ENCODE results near the gene C14orf93. TPM values are rescaled to one million over a fixed set of nuclear protein-coding genes. Genes with fewer than 3 reads are reported as not detected.

Gene C14orf93
- total RNA-seq, 2 experiments from 2014 or later = 8.3 to 9.3 TPM

DNA sequence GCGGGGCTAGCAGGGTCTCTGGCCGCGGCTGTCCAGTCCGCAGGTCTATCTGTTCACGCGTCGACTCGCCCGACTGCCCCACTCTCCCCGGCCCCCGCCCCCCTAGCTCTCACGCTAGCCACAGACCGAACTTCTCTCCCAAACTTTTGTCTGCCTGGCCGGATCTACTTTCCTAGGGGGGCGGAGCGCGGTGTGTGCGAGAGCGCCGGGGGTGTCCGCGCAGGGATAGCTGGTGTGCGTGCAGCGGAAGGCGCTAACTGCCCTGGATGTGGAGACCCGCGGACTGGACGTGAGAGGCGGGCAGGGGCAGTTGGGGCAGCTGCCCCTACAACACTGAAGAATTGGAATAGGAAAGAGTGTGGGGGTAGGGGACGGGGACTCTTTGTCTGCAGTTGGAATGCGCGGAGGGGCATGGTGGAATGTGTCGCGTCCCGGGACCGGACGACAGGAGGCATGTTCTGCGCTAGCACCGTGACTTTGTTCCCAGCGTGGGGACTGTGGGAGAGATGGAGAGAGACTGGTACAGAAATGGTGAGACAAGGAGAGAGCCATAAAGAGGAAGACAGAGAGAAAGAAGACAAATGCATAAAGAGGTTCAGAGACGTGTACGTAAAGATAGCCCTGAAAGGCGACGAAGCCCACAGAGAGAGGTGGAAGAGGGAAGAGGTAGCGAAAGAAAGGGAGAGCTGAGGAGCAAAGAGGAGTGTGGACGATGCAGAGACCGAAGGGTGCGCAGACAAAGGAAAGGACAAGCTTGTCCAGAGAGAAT, 27.3 kb downstream of the C14orf93 start, which contains the start of gene AJUBA:
AJUBA (minus strand) TSS at position 75 of the 769 bp plus-strand sequence. CDS start 285 bp downstream, outside the sequence.
- Mint-ChIP-seq H3K27me3 (ENCODE audit: low read depth) (no peaks in the 10 kb centered on the region), H3K4me1 (ENCODE audit: low read depth) (no peaks in the 10 kb centered on the region), H3K9me3 (no peaks in the 10 kb centered on the region), H3K4me3 (peak within 1 kb of the TSS; percentile 61), H3K27ac (no peak within 1 kb of the TSS), H3K36me3 (ENCODE audit: low read depth) (no peaks in the 10 kb centered on the region)
- CTCF ChIA-PET = interaction anchor here (0.7 to 18.5 kb wide), 25 partner anchors 10 to 426 kb away, joined by 3 to 713 read pairs (median 6); partner anchors contain the start of genes ACIN1, C14orf119, CDH24 and HAUS4
- intact Hi-C loops (cut with micrococcal nuclease) = loop anchor here (1.0 to 2.0 kb wide), 9 partner anchors 9 to 426 kb away; partner anchors contain the start of genes HAUS4 and PPP1R3E
- DNase-seq = peak; percentile 85

DNA sequence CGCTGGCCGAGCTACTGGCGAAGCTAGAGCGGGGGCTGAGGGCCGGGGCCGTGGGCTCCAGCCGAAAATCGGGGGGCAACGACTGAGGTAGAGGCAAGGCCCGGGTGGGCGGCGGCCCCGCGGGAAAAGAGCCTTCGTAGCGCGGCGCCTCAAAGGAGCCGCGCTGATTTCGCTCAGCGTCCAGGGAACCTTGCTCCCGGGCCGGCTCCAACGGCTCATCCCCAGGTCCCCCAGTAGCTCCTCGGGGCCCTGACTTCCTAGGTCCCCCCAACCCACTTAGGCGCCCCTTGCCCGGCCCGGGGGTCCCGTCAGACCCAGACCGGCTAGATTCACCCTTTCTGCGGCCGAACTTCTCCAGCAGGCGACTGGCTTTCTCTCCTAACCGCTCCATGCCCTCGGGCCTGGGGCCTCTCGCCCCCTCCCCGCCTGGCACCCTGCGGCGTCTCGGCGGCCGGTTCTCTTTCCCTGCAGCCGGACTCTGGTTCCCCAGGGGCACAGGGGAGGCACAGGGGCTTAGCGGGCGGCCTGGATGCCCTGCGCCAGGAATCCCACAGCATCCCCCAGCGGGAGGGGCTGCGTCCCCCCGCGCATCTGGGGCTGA, 28.0 kb downstream of the C14orf93 start:
- no peaks in the 10 kb centered on the region for H3K9me3 Mint-ChIP-seq
- no peaks in the 10 kb centered on the region for H3K4me1 Mint-ChIP-seq (ENCODE audit: low read depth)
- CTCF ChIA-PET = interaction anchor here (0.7 to 18.5 kb wide), 24 partner anchors 9 to 425 kb away, joined by 3 to 713 read pairs (median 6); partner anchors contain the start of genes CDH24, HAUS4 and PRMT5
- H3K36me3 Mint-ChIP-seq (ENCODE audit: low read depth) = no peaks in the 10 kb centered on the region
- intact Hi-C loops (cut with micrococcal nuclease) = loop anchor here (1.0 to 2.0 kb wide), 3 partner anchors 25 to 411 kb away; partner anchors contain the start of gene PPP1R3E
- DNase-seq = no peak
- H3K27ac Mint-ChIP-seq = no peak overlapping the region
- no peaks in the 10 kb centered on the region for H3K27me3 Mint-ChIP-seq (ENCODE audit: low read depth)
- peak overlapping the region; percentile 61 for H3K4me3 Mint-ChIP-seq

DNA sequence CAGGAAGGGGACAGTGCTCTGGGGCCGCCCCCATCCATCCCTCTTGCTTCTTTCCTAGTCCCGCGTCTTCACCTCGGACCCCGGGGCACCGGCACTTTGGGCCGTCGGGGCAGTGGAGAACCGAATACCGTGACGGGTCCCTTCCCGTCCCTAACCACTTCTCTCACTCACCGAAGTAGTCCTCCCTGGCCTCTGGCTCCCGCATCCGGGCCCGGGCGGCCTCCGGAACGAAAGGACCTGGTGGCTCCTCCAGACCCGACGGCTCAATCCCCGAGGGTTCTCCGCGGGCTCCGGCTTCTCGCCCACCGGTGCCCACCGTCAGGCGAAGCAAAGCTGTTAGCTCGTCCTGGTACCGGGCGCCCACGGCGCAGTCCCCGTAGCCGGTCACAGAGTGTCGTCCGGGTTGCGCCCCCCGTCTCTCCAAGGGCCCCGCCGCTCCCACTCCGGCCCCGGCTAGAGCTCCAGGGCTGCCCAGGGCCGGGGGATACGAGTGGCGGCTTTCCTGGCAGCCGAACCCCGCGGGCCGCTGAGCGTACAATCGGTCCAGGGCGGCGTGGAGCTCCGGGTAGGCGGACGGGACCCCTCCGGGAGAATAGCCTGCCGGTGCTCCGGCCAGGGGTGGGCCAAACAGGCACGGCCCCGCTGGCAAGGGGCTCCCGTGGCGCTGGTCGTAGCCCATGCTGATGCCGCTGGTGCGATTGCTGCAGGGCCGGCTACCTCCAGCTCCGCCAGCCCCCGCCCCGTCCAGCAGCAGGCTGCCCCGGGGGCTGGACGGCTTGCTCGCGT, 28.7 kb downstream of the C14orf93 start:
- H3K9me3 Mint-ChIP-seq = no peaks in the 10 kb centered on the region
- H3K36me3 Mint-ChIP-seq (ENCODE audit: low read depth) = no peaks in the 10 kb centered on the region
- H3K4me1 Mint-ChIP-seq (ENCODE audit: low read depth) = no peaks in the 10 kb centered on the region
- CTCF ChIA-PET = interaction anchor here (0.5 to 18.5 kb wide), 14 partner anchors 9 to 159 kb away, joined by 3 to 713 read pairs (median 8); partner anchors contain the start of genes CDH24 and HAUS4
- intact Hi-C loops (cut with micrococcal nuclease) = no loop called here
- no peaks in the 10 kb centered on the region for H3K27me3 Mint-ChIP-seq (ENCODE audit: low read depth)
- no peak overlapping the region for H3K27ac Mint-ChIP-seq
- DNase-seq = peak; percentile 27
- peak overlapping the region; percentile 61 for H3K4me3 Mint-ChIP-seq

DNA sequence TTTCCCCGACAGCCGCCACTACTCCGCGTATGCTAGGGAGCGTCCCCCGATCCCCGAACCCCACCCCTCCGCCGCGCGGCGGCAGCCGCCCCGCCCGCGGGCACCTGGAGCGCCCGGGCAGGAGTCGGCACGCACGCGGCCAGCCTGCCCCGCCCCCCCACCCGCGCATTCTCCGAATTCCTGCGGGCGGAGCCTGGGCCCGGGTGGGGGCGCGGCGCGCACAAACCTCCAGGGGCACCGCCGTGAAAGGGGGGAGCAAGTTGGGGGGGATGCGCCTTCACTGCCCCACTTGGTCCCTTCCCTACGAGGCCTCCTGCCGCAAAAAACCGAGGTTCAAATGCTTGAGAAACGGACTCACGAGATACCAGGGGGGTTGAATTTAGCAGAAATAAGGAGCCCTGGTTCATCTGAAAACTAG, 29.3 kb downstream of the C14orf93 start:
- H3K36me3 Mint-ChIP-seq (ENCODE audit: low read depth) = no peaks in the 10 kb centered on the region
- CTCF ChIA-PET = interaction anchor here (0.6 to 18.5 kb wide), 6 partner anchors 8 to 88 kb away, joined by 3 to 713 read pairs (median 5); partner anchors contain the start of gene CDH24
- H3K4me3 Mint-ChIP-seq = peak overlapping the region; percentile 43
- peak; percentile 37 for DNase-seq
- H3K4me1 Mint-ChIP-seq (ENCODE audit: low read depth) = no peaks in the 10 kb centered on the region
- intact Hi-C loops (cut with micrococcal nuclease) = no loop called here
- no peaks in the 10 kb centered on the region for H3K27me3 Mint-ChIP-seq (ENCODE audit: low read depth)
- no peaks in the 10 kb centered on the region for H3K9me3 Mint-ChIP-seq
- no peak overlapping the region for H3K27ac Mint-ChIP-seq

DNA sequence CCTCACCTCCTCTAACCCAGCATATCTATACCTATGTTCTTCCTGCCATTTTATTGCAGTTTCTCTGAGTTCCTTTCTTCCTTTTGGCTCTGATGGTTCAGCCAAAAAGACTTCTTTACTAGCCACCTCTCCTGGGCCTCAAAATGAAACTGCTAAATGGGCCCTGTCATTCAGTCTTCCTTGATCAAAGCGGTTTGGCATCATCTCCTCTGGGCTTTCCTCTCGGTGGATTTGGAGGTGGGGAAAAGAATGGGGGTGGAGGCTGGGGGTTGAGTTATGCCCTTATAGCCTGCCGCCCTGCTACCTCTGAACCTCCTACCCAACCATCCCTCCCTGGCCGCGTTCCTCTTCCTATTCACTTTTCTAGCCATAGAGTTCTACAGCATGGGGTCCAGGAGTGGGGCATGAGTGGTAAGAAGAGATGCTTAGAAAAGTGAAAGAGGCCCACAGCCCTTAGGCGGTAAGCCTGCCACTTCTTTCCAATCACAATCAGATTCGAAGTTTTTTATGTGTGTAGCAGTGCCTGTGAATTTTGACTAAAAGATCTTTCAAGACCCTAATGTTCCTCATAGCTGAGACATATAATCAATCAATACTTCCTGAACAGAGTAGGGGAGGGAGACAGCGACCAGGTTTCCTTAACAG, 30.1 kb downstream of the C14orf93 start:
- Mint-ChIP-seq H3K36me3 (ENCODE audit: low read depth) (no peaks in the 10 kb centered on the region), H3K27me3 (ENCODE audit: low read depth) (no peaks in the 10 kb centered on the region), H3K27ac (no peak overlapping the region), H3K4me1 (ENCODE audit: low read depth) (no peaks in the 10 kb centered on the region), H3K9me3 (no peaks in the 10 kb centered on the region), H3K4me3 (peak overlapping the region; percentile 28)
- intact Hi-C loops (cut with micrococcal nuclease) = no loop called here
- no peak for DNase-seq
- CTCF ChIA-PET = interaction anchor here (1.0 to 18.5 kb wide), 2 partner anchors 76 to 89 kb away, joined by 3 to 713 read pairs; partner anchors contain the start of gene CDH24

DNA sequence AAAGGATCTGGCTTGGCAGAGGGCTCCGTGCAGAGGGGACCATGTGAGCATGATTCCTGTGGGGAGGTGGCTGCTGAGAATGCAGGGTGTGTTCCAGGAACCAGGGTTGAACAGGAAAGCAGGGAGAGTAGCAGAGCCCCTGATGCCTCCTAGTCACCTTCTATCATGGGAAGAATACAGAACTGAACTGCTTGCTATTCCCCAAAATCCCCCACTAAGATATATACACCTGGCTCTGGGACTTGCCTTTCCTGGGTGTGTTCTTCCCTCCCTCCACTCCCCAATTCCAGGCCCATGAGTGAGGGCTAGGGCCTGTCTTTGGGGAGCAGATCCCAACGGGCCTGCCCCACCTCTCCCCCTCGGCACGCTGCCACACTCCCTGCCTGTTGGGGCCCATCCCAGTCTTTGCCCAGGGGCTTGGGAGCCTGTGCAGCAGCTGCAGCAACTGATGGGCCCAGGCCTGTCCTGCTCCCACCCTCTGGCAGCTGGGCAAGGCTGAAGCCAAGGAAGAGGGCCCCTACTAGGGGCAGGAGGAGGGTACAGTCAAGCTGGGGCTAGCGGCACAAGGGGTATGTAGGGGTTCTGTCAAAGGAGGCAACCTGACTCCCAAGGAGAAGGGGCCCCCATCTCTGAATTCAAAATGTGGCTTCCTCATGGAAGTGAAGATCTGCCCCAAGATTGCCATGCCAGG, 30.8 kb downstream of the C14orf93 start:
- Mint-ChIP-seq H3K4me1 (ENCODE audit: low read depth) (no peaks in the 10 kb centered on the region), H3K9me3 (no peaks in the 10 kb centered on the region), H3K36me3 (ENCODE audit: low read depth) (no peaks in the 10 kb centered on the region), H3K27me3 (ENCODE audit: low read depth) (no peaks in the 10 kb centered on the region), H3K27ac (no peak overlapping the region), H3K4me3 (no peak overlapping the region)
- CTCF ChIA-PET = interaction anchor here (18.5 kb wide), 1 partner anchor 77 kb away, joined by 713 read pairs; the partner anchor contains the start of gene CDH24
- intact Hi-C loops (cut with micrococcal nuclease) = no loop called here
- no peak for DNase-seq

DNA sequence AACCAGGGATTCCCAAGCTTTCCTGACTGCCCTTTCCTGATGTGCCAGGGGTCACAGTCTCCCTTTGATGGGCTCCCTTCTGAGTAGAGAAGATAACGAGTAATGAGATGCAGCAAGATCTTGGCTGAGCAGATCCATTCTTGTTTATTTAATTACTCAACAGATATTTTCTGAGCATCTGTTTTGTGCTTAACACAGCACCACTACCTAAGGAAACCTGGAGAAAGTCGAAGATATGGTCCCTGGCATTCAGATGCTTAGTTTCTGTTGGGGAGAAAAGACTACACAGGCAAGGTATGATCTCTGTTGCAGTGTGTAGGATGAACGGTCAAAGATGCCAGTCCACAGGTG, 31.5 kb downstream of the C14orf93 start:
- H3K4me3 Mint-ChIP-seq = no peak overlapping the region
- intact Hi-C loops (cut with micrococcal nuclease) = no loop called here
- H3K36me3 Mint-ChIP-seq (ENCODE audit: low read depth) = no peaks in the 10 kb centered on the region
- CTCF ChIA-PET = interaction anchor here (8.2 to 11.3 kb wide), 2 partner anchors 6 to 80 kb away, joined by 128 to 206 read pairs; partner anchors contain the start of genes AJUBA and CDH24
- DNase-seq = no peak
- H3K4me1 Mint-ChIP-seq (ENCODE audit: low read depth) = no peaks in the 10 kb centered on the region
- H3K27ac Mint-ChIP-seq = no peak overlapping the region
- H3K27me3 Mint-ChIP-seq (ENCODE audit: low read depth) = no peaks in the 10 kb centered on the region
- no peaks in the 10 kb centered on the region for H3K9me3 Mint-ChIP-seq

DNA sequence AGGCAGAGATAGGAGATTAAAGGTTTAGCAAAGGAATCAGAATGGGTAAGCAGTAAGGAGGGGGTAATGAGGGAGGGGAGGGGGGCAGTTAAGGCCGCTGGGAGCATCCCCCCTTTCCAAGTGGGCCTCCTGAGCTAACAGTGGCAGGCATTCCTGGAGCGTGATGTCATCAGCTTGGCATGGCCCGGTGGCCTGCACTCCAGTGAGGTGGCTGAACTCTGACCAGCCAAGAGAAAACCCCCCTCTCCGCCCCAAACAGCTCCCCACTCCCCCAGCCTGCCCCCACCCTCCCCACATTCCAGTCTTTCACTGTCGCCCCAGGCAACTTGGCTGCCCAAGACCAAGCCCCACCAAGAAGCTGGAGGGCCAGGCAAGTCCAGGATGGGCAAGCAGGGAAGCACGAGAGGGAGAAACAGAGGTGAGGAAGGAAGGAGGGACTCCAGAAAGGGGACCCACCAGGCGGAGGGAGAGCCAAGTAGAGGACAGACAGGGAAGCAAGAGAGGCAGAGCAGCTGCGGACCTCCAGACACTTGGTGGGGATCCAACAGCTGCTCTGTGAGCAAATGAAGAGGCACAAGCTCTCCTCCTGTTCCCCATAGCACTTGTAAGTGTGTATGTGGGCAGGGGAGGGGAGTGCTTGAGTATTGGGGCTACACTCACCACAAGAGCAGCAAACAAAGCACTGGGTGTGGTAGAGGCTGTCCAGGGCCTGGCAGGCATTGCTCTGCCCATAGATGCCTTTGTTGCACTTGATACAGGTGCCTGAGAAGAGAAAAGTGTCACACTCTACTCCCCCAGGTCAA, 32.1 kb downstream of the C14orf93 start:
- no peak overlapping the region for H3K27ac Mint-ChIP-seq
- no peaks in the 10 kb centered on the region for H3K36me3 Mint-ChIP-seq (ENCODE audit: low read depth)
- H3K4me1 Mint-ChIP-seq (ENCODE audit: low read depth) = no peaks in the 10 kb centered on the region
- CTCF ChIA-PET = interaction anchor here (0.7 to 11.3 kb wide), 8 partner anchors 7 to 117 kb away, joined by 3 to 206 read pairs (median 5); partner anchors contain the start of genes ACIN1, AJUBA, C14orf119 and CDH24
- H3K4me3 Mint-ChIP-seq = no peak overlapping the region
- no peaks in the 10 kb centered on the region for H3K9me3 Mint-ChIP-seq
- H3K27me3 Mint-ChIP-seq (ENCODE audit: low read depth) = no peaks in the 10 kb centered on the region
- DNase-seq = no peak
- intact Hi-C loops (cut with micrococcal nuclease) = no loop called here

DNA sequence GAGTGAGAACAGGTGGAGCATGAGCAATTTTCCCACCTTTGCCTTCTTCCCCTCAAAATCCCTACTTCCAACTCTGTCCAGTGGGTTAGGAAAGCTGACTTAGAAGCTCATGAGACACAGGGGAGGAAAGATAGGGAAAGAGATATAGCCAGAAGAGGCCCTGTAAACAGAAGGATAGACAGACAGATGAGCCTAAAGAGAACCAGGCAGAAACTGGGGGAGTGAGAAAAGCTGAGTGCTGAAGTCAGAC, 32.6 kb downstream of the C14orf93 start:
- no peaks in the 10 kb centered on the region for H3K36me3 Mint-ChIP-seq (ENCODE audit: low read depth)
- no peak overlapping the region for H3K27ac Mint-ChIP-seq
- CTCF ChIA-PET = interaction anchor here (0.6 to 11.3 kb wide), 9 partner anchors 7 to 118 kb away, joined by 3 to 206 read pairs (median 3); partner anchors contain the start of genes ACIN1, AJUBA, C14orf119 and CDH24
- no peaks in the 10 kb centered on the region for H3K27me3 Mint-ChIP-seq (ENCODE audit: low read depth)
- no peak overlapping the region for H3K4me3 Mint-ChIP-seq
- intact Hi-C loops (cut with micrococcal nuclease) = no loop called here
- no peaks in the 10 kb centered on the region for H3K9me3 Mint-ChIP-seq
- H3K4me1 Mint-ChIP-seq (ENCODE audit: low read depth) = no peaks in the 10 kb centered on the region
- DNase-seq = no peak

DNA sequence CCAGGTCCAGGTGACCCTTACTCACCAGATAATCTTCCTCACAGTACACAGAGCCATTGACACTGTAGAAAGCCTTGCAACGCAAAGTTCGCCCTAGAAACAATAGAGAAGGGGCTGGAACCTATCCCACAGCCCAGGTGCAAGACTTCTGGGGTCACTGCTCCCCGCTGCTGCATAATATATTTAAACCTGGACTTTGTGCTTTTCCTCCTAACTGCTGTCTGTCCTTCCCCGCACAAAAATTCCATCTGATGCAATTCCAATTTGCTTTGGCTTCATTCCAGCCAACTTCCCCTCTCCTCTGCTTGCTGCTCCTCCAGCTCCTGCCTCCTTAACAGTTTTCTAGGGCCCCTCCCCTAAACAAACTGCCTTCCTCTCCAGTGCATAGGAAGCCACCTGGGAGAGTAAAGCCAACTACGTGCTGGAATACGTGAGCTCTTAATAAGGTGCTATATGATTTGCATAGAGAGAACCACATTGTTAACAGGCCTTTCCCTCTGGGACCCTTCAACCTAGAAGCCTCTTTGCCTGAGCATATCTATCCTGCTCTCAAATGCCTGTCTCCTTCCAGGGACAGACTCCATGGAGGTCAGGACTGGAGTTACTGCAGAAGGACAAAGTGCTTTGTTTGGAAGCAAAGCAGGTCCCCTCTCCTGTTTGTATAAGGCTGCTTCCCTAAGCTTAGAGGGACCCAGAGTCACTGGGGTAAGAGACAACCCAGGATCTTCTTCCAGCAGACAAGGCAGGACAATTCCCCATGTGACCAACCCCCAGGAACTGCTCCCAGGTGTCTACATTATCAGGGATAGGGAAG, 33.1 kb downstream of the C14orf93 start:
- Mint-ChIP-seq H3K4me3 (no peak overlapping the region), H3K27ac (no peak overlapping the region), H3K9me3 (no peaks in the 10 kb centered on the region), H3K36me3 (ENCODE audit: low read depth) (no peaks in the 10 kb centered on the region), H3K27me3 (ENCODE audit: low read depth) (no peaks in the 10 kb centered on the region), H3K4me1 (ENCODE audit: low read depth) (no peaks in the 10 kb centered on the region)
- CTCF ChIA-PET = interaction anchor here (0.6 to 11.3 kb wide), 11 partner anchors 8 to 118 kb away, joined by 3 to 206 read pairs (median 3); partner anchors contain the start of genes ACIN1, AJUBA, C14orf119 and CDH24
- no peak for DNase-seq
- intact Hi-C loops (cut with micrococcal nuclease) = no loop called here
